ENCODE results near the gene HMBS.
"Not testable (repeated sequence)": the region's sequence is repeated elsewhere in the genome, so short reads cannot be mapped to it uniquely, and the experiment has no call there.

Gene HMBS

GRCh38 chr11:119101759-119102423 is 17.2 kb downstream of the HMBS start, which contains the start of gene DPAGT1:
DPAGT1 (minus strand) TSS chr11:119101853; CDS start chr11:119101655, 198 bp downstream.
- peak; percentile 72 for DNase-seq (ENCODE audit: low read depth)

GRCh38 chr11:119103161-119103664 is 18.5 kb downstream of the HMBS start:
- DNase-seq (ENCODE audit: low read depth), result not testable (repeated sequence)

- DNase-seq (ENCODE audit: low read depth), result no peak
Observed at GRCh38 chr11:119103793-119104192, 19.1 kb downstream of the HMBS start.

GRCh38 chr11:119106564-119107537 is 22.2 kb downstream of the HMBS start, which contains the start of gene C2CD2L:
C2CD2L (plus strand) TSS chr11:119107344; CDS start chr11:119107742, 398 bp downstream.
- peak; percentile 81 for DNase-seq (ENCODE audit: low read depth)

- no peak for DNase-seq (ENCODE audit: low read depth)
Observed at GRCh38 chr11:119107538-119108145, 23.0 kb downstream of the HMBS start.

GRCh38 chr11:119108146-119108856 is 23.6 kb downstream of the HMBS start:
- DNase-seq (ENCODE audit: low read depth), result no peak

GRCh38 chr11:119108857-119109221 is 24.2 kb downstream of the HMBS start:
- DNase-seq (ENCODE audit: low read depth), result no peak

- DNase-seq (ENCODE audit: low read depth), result no peak
Observed at GRCh38 chr11:119109843-119110242, 25.2 kb downstream of the HMBS start.

- DNase-seq (ENCODE audit: low read depth), result no peak
Observed at GRCh38 chr11:119110439-119110838, 25.8 kb downstream of the HMBS start.

GRCh38 chr11:119111361-119111925 is 26.8 kb downstream of the HMBS start:
- DNase-seq (ENCODE audit: low read depth), result no peak

GRCh38 chr11:119112314-119113020 is 27.8 kb downstream of the HMBS start:
- DNase-seq (ENCODE audit: low read depth), result no peak

- no peak for DNase-seq (ENCODE audit: low read depth)
Observed at GRCh38 chr11:119113716-119114115, 29.0 kb downstream of the HMBS start.

GRCh38 chr11:119114351-119114750 is 29.7 kb downstream of the HMBS start:
- DNase-seq (ENCODE audit: low read depth), result no peak

- DNase-seq (ENCODE audit: low read depth), result no peak
Observed at GRCh38 chr11:119115484-119116234, 31.0 kb downstream of the HMBS start.

GRCh38 chr11:119116235-119116594 is 31.5 kb downstream of the HMBS start:
- no peak for DNase-seq (ENCODE audit: low read depth)

- DNase-seq (ENCODE audit: low read depth), result no peak
Observed at GRCh38 chr11:119116601-119117000, 31.9 kb downstream of the HMBS start.

- no peak for DNase-seq (ENCODE audit: low read depth)
Observed at GRCh38 chr11:119117004-119117706, 32.5 kb downstream of the HMBS start.

- no peak for DNase-seq (ENCODE audit: low read depth)
Observed at GRCh38 chr11:119118227-119118626, 33.5 kb downstream of the HMBS start.

GRCh38 chr11:119118946-119119345 is 34.3 kb downstream of the HMBS start:
- no peak for DNase-seq (ENCODE audit: low read depth)

All from T-helper 22 cell (primary cell).